H1 (cell line): ENCODE results near the gene SEMA3E. TPM values are rescaled to one million over a fixed set of nuclear protein-coding genes. Genes with fewer than 3 reads are reported as not detected.

Experiments used
- CTCF ChIA-PET: fragments of 300-600 bp; sonication (Branson Sonifier 250); formaldehyde crosslinking; loops from one replicate; lab custom pipeline; 2021; ENCODE audit not compliant: partially characterized antibody; lab: Charles Lee
- POLR2A ChIA-PET: fragments of 300-600 bp; sonication (Branson Sonifier 250); formaldehyde crosslinking; loops from one replicate; lab custom pipeline; 2021; ENCODE audit warnings: inconsistent platforms; ENCODE audit not compliant: partially characterized antibody; lab: Charles Lee
- DNase-seq, 2 experiments: peaks; one replicate each; pipeline versions ENCODE4 v3.0.0 to v3.0.0-alpha.2; 2010 to 2022; ENCODE audit warnings: low spot score in 2 of 2, low read depth in 1 of 2, mixed read lengths in 1 of 2
- FAIRE-seq: peaks from 2 replicates; lab custom pipeline; 2011; peaks lifted over from hg19 to GRCh38; lab: Jason Lieb, UNC
- H2AFZ ChIP-seq: 2 replicates; pipeline ENCODE4 v1.8.1; 2012; ENCODE audit warnings: low read length, inconsistent platforms
- H2AK5ac ChIP-seq: 2 replicates; pipeline ENCODE4 v1.6.1; 2013; ENCODE audit warnings: low read depth, low read length
- H2BK120ac ChIP-seq: replicated peaks from 2 replicates; pipeline ENCODE3; 2013; ENCODE audit warnings: low read depth, low read length, inconsistent platforms
- H2BK12ac ChIP-seq: 2 replicates; pipeline ENCODE4 v1.6.1; 2013; ENCODE audit warnings: low read depth, low read length
- H2BK15ac ChIP-seq: 2 replicates; pipeline ENCODE4 v1.6.1; 2013; ENCODE audit warnings: low read length
- H2BK20ac ChIP-seq: 2 replicates; pipeline ENCODE4 v1.6.1; 2013; ENCODE audit warnings: low read length
- H2BK5ac ChIP-seq: 2 replicates; pipeline ENCODE4 v1.6.1; 2013; ENCODE audit warnings: low read depth, low read length
- H3K14ac ChIP-seq: 2 replicates; pipeline ENCODE4 v1.6.1; 2013; ENCODE audit warnings: inconsistent platforms; ENCODE audit not compliant: insufficient read length
- H3K18ac ChIP-seq: 2 replicates; pipeline ENCODE4 v1.6.1; 2013; ENCODE audit warnings: low read length; ENCODE audit errors: extremely low read depth
- H3K23ac ChIP-seq: 2 replicates; pipeline ENCODE4 v1.6.1; 2013; ENCODE audit warnings: inconsistent platforms; ENCODE audit not compliant: insufficient read length
- H3K23me2 ChIP-seq: 2 replicates; pipeline ENCODE4 v1.6.1; 2013; ENCODE audit warnings: low read depth, low read length
- H3K27ac ChIP-seq: 2 replicates; pipeline ENCODE4 v1.6.1; 2011; ENCODE audit warnings: low read depth, low read length, inconsistent platforms
- H3K27me3 ChIP-seq, 4 experiments: replicated peaks in 1 of 4; 1 replicate in 1 of 4; 2 replicates in 3 of 4; pipeline versions ENCODE4 v1.6.1 to v1.8.1; 2011 to 2013; ENCODE audit warnings: low read length in 3 of 4, mild to moderate bottlenecking in 3 of 4, inconsistent platforms in 2 of 4, mixed read lengths in 2 of 4, moderate library complexity in 1 of 4; ENCODE audit not compliant: control insufficient read depth in 3 of 4, insufficient read depth in 3 of 4; ENCODE audit errors: extremely low read depth in 1 of 4
- H3K36me3 ChIP-seq, 4 experiments: 2 replicates each; pipeline versions ENCODE4 v1.6.1 to v1.8.1; 2011 to 2013; ENCODE audit warnings: mild to moderate bottlenecking in 4 of 4, low read length in 3 of 4, moderate library complexity in 2 of 4, control low read depth in 1 of 4, inconsistent platforms in 1 of 4; ENCODE audit not compliant: insufficient read depth in 4 of 4, control insufficient read depth in 2 of 4
- H3K4ac ChIP-seq: replicated peaks from 2 replicates; pipeline ENCODE3; 2013; ENCODE audit warnings: low read length, low read depth, mixed read lengths, inconsistent platforms; ENCODE audit not compliant: insufficient read length
- H3K4me1 ChIP-seq, 4 experiments: replicated peaks in 1 of 4; 1 replicate in 1 of 4; 2 replicates in 3 of 4; pipeline versions ENCODE4 v1.6.1 to v1.8.1; 2011 to 2013; ENCODE audit warnings: low read length in 3 of 4, inconsistent platforms in 2 of 4, mixed read lengths in 1 of 4; ENCODE audit not compliant: insufficient read depth in 4 of 4, control insufficient read depth in 3 of 4
- H3K4me2 ChIP-seq, 2 experiments: 2 replicates each; pipeline versions ENCODE4 v1.6.1 to v1.8.1; 2011 to 2013; ENCODE audit warnings: low read depth in 2 of 2, low read length in 2 of 2, control low read depth in 1 of 2, inconsistent platforms in 1 of 2, mild to moderate bottlenecking in 1 of 2; ENCODE audit not compliant: insufficient read depth in 1 of 2
- H3K4me3 ChIP-seq, 4 experiments: fragments of 200-600, 300-600 bp in 1 of 4; sonication (generic), shearing (Covaris generic), sonication (Bioruptor Twin) in 1 of 4; 2 replicates each; pipeline versions ENCODE4 v1.5.1 to v1.8.1; 2011 to 2016; ENCODE audit warnings: low read length in 4 of 4, low read depth in 3 of 4, control low read depth in 2 of 4, inconsistent platforms in 2 of 4, mild to moderate bottlenecking in 2 of 4, mixed read lengths in 1 of 4, moderate library complexity in 1 of 4; ENCODE audit not compliant: insufficient read depth in 2 of 4; ENCODE audit errors: extremely low read depth in 1 of 4
- H3K56ac ChIP-seq: replicated peaks from 2 replicates; pipeline ENCODE3; 2013; ENCODE audit warnings: low read depth, mild to moderate bottlenecking, mixed read lengths, low read length, inconsistent platforms; ENCODE audit not compliant: insufficient read length
- H3K79me1 ChIP-seq: 2 replicates; pipeline ENCODE4 v1.6.1; 2013; ENCODE audit warnings: low read depth, low read length, control low read depth
- H3K79me2 ChIP-seq, 2 experiments: 2 replicates each; pipeline versions ENCODE4 v1.6.1 to v1.8.1; 2012 to 2013; ENCODE audit warnings: low read length in 2 of 2, mild to moderate bottlenecking in 2 of 2, inconsistent platforms in 1 of 2; ENCODE audit not compliant: insufficient read depth in 2 of 2, control insufficient read depth in 1 of 2
- H3K9ac ChIP-seq, 4 experiments: replicated peaks in 1 of 4; 1 replicate in 1 of 4; 2 replicates in 3 of 4; pipeline versions ENCODE4 v1.6.1 to v1.8.1; 2011 to 2013; ENCODE audit warnings: low read depth in 3 of 4, low read length in 3 of 4, control low read depth in 2 of 4, mild to moderate bottlenecking in 2 of 4, moderate library complexity in 2 of 4, inconsistent platforms in 1 of 4; ENCODE audit errors: extremely low read depth in 1 of 4
- H3K9me3 ChIP-seq, 2 experiments: 2 replicates each; pipeline versions ENCODE4 v1.6.1 to v1.8.1; 2012 to 2013; ENCODE audit warnings: mild to moderate bottlenecking in 2 of 2, moderate library complexity in 2 of 2, control low read depth in 1 of 2, inconsistent platforms in 1 of 2, low read depth in 1 of 2, low read length in 1 of 2, mixed read lengths in 1 of 2; ENCODE audit not compliant: insufficient read depth in 2 of 2
- H4K20me1 ChIP-seq, 2 experiments: replicated peaks in 1 of 2; 2 replicates each; pipeline versions ENCODE3 to v1.8.1; 2011 to 2013; ENCODE audit warnings: inconsistent platforms in 2 of 2, low read length in 2 of 2, mild to moderate bottlenecking in 1 of 2; ENCODE audit not compliant: insufficient read depth in 2 of 2, control insufficient read depth in 1 of 2
- H4K5ac ChIP-seq: 2 replicates; pipeline ENCODE4 v1.6.1; 2013; ENCODE audit warnings: low read length, low read depth, mixed read lengths, inconsistent platforms; ENCODE audit not compliant: insufficient read length
- H4K8ac ChIP-seq: 2 replicates; pipeline ENCODE4 v1.8.0; 2013; ENCODE audit warnings: mild to moderate bottlenecking, moderate library complexity, low read length, inconsistent platforms; ENCODE audit not compliant: insufficient read depth; ENCODE audit errors: extremely low read depth
- H4K91ac ChIP-seq: replicated peaks from 2 replicates; pipeline ENCODE3; 2013; ENCODE audit warnings: low read length, mixed read lengths, inconsistent platforms; ENCODE audit not compliant: insufficient read length
- GTF2F1 ChIP-seq: IDR thresholded peaks from 2 replicates; pipeline ENCODE4 v1.6.1; 2012; ENCODE audit warnings: low read depth, low read length, improper control_type of control experiment, borderline replicate concordance
- HDAC6 ChIP-seq: IDR thresholded peaks from one replicate; pipeline ENCODE4 v1.7.1; 2012; ENCODE audit warnings: low read depth, mild to moderate bottlenecking, inconsistent platforms, low read length, moderate library complexity
- SAP30 ChIP-seq: fragments of 300-600 bp; sonication (generic); IDR thresholded peaks from 2 replicates; pipeline ENCODE4 v1.7.1; 2012; ENCODE audit warnings: low read length, moderate library complexity, mild to moderate bottlenecking, inconsistent platforms; ENCODE audit not compliant: insufficient read depth, insufficient replicate concordance
- WGBS, 2 experiments: shearing (Covaris generic) in 1 of 2; methylation state at CpG; one replicate each; pipeline versions ENCODE4 v1.1.6 to v1.1.7; 2013 to 2015; ENCODE audit warnings: low lambda C conversion rate in 2 of 2, mixed read lengths in 2 of 2, inconsistent platforms in 1 of 2, low coverage in 1 of 2, missing lambda C conversion rate in 1 of 2; ENCODE audit not compliant: insufficient replicate concordance in 2 of 2, insufficient coverage in 1 of 2, insufficient read length in 1 of 2; ENCODE audit errors: extremely low coverage in 1 of 2, missing lambda C conversion rate in 1 of 2; 5-methylcytosine and 5-hydroxymethylcytosine counted together
- polyA plus RNA-seq, 7 experiments: library from polyadenylated mRNA; depleted of rRNA in 3 of 7; stranded (reverse) in 5 of 7; unstranded in 2 of 7; fragments of >200 nt in 5 of 7; fragments of 200-250 nt in 2 of 7; gene quantifications; 1 replicate in 5 of 7; 2 replicates in 1 of 7; 4 replicates in 1 of 7; pipeline versions ENCODE4 v1.2.1 to v1.2.3, GENCODE V29; 2011 to 2013; ENCODE audit warnings: missing spikeins in 2 of 7, mixed read lengths in 2 of 7
- total RNA-seq: library from RNA; stranded (reverse); fragmentation: NEBNext Ultra II Directional; extraction: Animal tissue kit (Norgen Biotek cat#: 25700); gene quantifications from 2 replicates; pipeline ENCODE4 v1.2.1, GENCODE V29; 2021

Gene SEMA3E
- total and polyA plus RNA-seq, 2 of the 8 experiments (the other 6 are each of a cell fraction or from before 2014, with no cell fraction given) = 0.93 to 0.94 TPM

DNA sequence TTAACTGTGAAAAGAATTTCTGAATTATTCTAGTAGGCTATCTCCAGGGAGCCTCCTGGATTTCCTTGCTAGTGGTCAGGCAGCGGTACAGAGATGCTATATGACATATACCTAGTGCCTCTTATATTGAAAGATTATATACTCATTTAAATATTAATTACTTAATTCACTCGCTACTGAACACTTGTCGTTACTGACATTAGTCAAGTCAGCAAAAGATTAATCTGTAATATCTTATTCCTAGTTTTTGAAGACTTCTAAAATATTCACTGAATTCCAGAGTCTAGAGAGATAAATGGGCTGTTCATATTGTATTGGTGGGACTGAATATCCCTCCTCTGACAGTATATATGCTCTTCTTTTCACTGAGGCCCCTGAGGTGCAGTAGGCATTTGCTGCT lies 2.9 kb downstream of the SEMA3E start:
- Histone ChIP-seq H4K91ac (no peak overlapping the region), H2AFZ (no peak overlapping the region), H3K23ac (no peak overlapping the region), H4K5ac (no peak overlapping the region), H3K79me2 (no peaks in the 10 kb centered on the region), H2BK20ac (no peak overlapping the region), H3K79me1 (no peaks in the 10 kb centered on the region), H3K36me3 (no peaks in the 10 kb centered on the region), H3K27ac (no peak overlapping the region), H2BK15ac (no peak overlapping the region), H3K56ac (no peak overlapping the region), H3K4me3 (no peak overlapping the region), H2BK120ac (no peak overlapping the region), H2AK5ac (no peak overlapping the region), H3K4ac (no peak overlapping the region), H3K14ac (no peak overlapping the region), H3K9me3 (no peaks in the 10 kb centered on the region), H4K20me1 (no peaks in the 10 kb centered on the region), H3K23me2 (peaks cover 4% of the 10 kb centered on the region), H2BK12ac (no peak overlapping the region), H3K27me3 (no peaks in the 10 kb centered on the region), H2BK5ac (no peak overlapping the region), H3K9ac (no peak overlapping the region), H3K4me2 (no peak overlapping the region), H3K4me1 (peaks cover 0 to 8% (median 2%) of the 10 kb centered on the region in 4 experiments; a peak in 4 of 7 replicates), H4K8ac (no peak overlapping the region), H3K18ac (no peak overlapping the region)
- TF ChIP-seq GTF2F1 (no peak), SAP30 (no peak), HDAC6 (no peak)
- ChIA-PET CTCF (no interaction called here), POLR2A (no interaction called here)
- FAIRE-seq (no peak), DNase-seq (no peak)
- WGBS, 2 experiments = 74% methylated on average over 3 of the region's 3 CpGs; no CpG with 5 or more reads in 1 of the 2 experiments
